B cell (primary cell): ENCODE measurements around the gene BLCAP. TPM values are rescaled to one million over a fixed set of nuclear protein-coding genes. Genes with fewer than 3 reads are reported as not detected.
A peak's percentile ranks its signal among the peaks of the same experiment; 100 is the strongest.

ENCODE experiments used
- ATAC-seq: fragments of 200-7000 bp; cut with Tn5 transposase; one replicate; pipeline ENCODE4 v1.10.0; 2021; ENCODE audit warnings: low read depth, mild to moderate bottlenecking, moderate number of reproducible peaks, moderate library complexity
- CTCF ChIA-PET: fragments of 350-600 bp; sonication (Branson Sonifier 250); formaldehyde crosslinking; loops from one replicate; lab custom pipeline; 2021; ENCODE audit warnings: antibody characterized with exemption, inconsistent platforms; lab: Charles Lee
- POLR2A ChIA-PET: fragments of 350-600 bp; sonication (Branson Sonifier 250); formaldehyde crosslinking; loops from one replicate; lab custom pipeline; 2021; ENCODE audit warnings: antibody characterized with exemption; lab: Charles Lee
- DNase-seq: peaks from one replicate; pipeline ENCODE4 v3.0.0; 2013
- H2AFZ ChIP-seq: 2 replicates; pipeline ENCODE4 v1.6.1; 2012; ENCODE audit warnings: mild to moderate bottlenecking, low read depth, low read length; ENCODE audit not compliant: insufficient read depth, poor library complexity, severe bottlenecking
- H3K27ac ChIP-seq, 2 donors: 1 replicate in 1 of 2; 2 replicates in 1 of 2; pipeline ENCODE4 v1.5.1; 2012 to 2013; ENCODE audit warnings: low read length in 2 of 2, mild to moderate bottlenecking in 2 of 2, moderate library complexity in 1 of 2
- H3K27me3 ChIP-seq, 4 experiments: fragments of 200-600 bp in 1 of 4; sonication (generic) in 1 of 4; replicated peaks in 1 of 4; 1 replicate in 2 of 4; 2 replicates in 2 of 4; pipeline versions ENCODE4 v1.6.1 to v1.7.0; 2013 to 2016; ENCODE audit warnings: low read length in 3 of 4, mild to moderate bottlenecking in 2 of 4, mixed read lengths in 1 of 4, moderate library complexity in 1 of 4; ENCODE audit not compliant: insufficient read depth in 4 of 4, control insufficient read depth in 3 of 4; ENCODE audit errors: control extremely low read depth in 1 of 4
- H3K36me3 ChIP-seq, 2 experiments: replicated peaks in 1 of 2; 1 replicate in 1 of 2; 2 replicates in 1 of 2; pipeline versions ENCODE4 v1.6.1 to v1.7.1; 2013; ENCODE audit warnings: low read length in 1 of 2; ENCODE audit not compliant: insufficient read depth in 2 of 2, control insufficient read depth in 1 of 2; ENCODE audit errors: control extremely low read depth in 1 of 2, extremely low read depth in 1 of 2
- H3K4me1 ChIP-seq, 2 donors: fragments of 200-600 bp in 1 of 2; sonication (generic) in 1 of 2; 1 replicate in 1 of 2; 2 replicates in 1 of 2; pipeline versions ENCODE4 v1.5.1 to v1.6.1; 2013 to 2017; ENCODE audit warnings: low read length in 2 of 2; ENCODE audit not compliant: control insufficient read depth in 2 of 2, insufficient read depth in 2 of 2
- H3K4me2 ChIP-seq: replicated peaks from 2 replicates; pipeline ENCODE3; 2012; ENCODE audit warnings: mild to moderate bottlenecking, low read depth, low read length; ENCODE audit not compliant: poor library complexity, severe bottlenecking
- H3K4me3 ChIP-seq, 5 experiments: fragments of 200-600 bp in 1 of 5; sonication (generic) in 1 of 5; 1 replicate in 3 of 5; 2 replicates in 2 of 5; pipeline versions ENCODE4 v1.5.1 to v1.7.0; 2011 to 2016; ENCODE audit warnings: low read length in 4 of 5, mild to moderate bottlenecking in 4 of 5, low read depth in 2 of 5, control low read depth in 1 of 5, moderate library complexity in 1 of 5; ENCODE audit not compliant: insufficient read depth in 1 of 5; ENCODE audit errors: control extremely low read depth in 1 of 5, extremely low read depth in 1 of 5
- H3K79me2 ChIP-seq: fragments of 200-600 bp; sonication (generic); one replicate; pipeline ENCODE4 v1.6.0; 2016; ENCODE audit warnings: low read length; ENCODE audit not compliant: control insufficient read depth, insufficient read depth
- H3K9ac ChIP-seq: fragments of 200-600 bp; sonication (generic); 2 replicates; pipeline ENCODE4 v1.6.1; 2017; ENCODE audit warnings: mild to moderate bottlenecking, low read length, moderate library complexity
- H3K9me3 ChIP-seq, 3 donors: one replicate each; pipeline versions ENCODE4 v1.6.1 to v1.7.1; 2013; ENCODE audit warnings: low read length in 2 of 3; ENCODE audit not compliant: control insufficient read depth in 2 of 3, insufficient read depth in 1 of 3; ENCODE audit errors: control extremely low read depth in 1 of 3
- H4K20me1 ChIP-seq: 2 replicates; pipeline ENCODE4 v1.6.0; 2012; ENCODE audit warnings: mild to moderate bottlenecking, low read length; ENCODE audit not compliant: insufficient read depth, control insufficient read depth, poor library complexity, severe bottlenecking
- H3K27ac Mint-ChIP-seq: one replicate; pipeline ENCODE4 v1.8.0; 2021; ENCODE audit warnings: mixed read lengths
- H3K27me3 Mint-ChIP-seq: one replicate; pipeline ENCODE4 v1.8.0; 2021; ENCODE audit warnings: mixed read lengths
- H3K4me1 Mint-ChIP-seq: one replicate; pipeline ENCODE4 v1.8.0; 2021; ENCODE audit warnings: mixed read lengths
- H3K4me3 Mint-ChIP-seq: one replicate; pipeline ENCODE4 v1.8.0; 2021; ENCODE audit warnings: mixed read lengths
- H3K9me3 Mint-ChIP-seq: one replicate; pipeline ENCODE4 v1.8.0; 2022; ENCODE audit warnings: mixed read lengths; ENCODE audit not compliant: insufficient read depth
- CTCF ChIP-seq: fragments of 200-600 bp; IDR thresholded peaks from one replicate; pipeline ENCODE4 v1.8.0; 2022; ENCODE audit warnings: antibody characterized with exemption, mild to moderate bottlenecking
- EZH2 ChIP-seq: IDR thresholded peaks from 2 replicates; pipeline ENCODE4 v1.6.1; 2012; ENCODE audit warnings: borderline replicate concordance, low read depth, mild to moderate bottlenecking, moderate library complexity, low read length; ENCODE audit not compliant: insufficient read depth, poor library complexity, severe bottlenecking
- WGBS: methylation state at CpG from one replicate; pipeline ENCODE4 v1.1.5; 2013; ENCODE audit warnings: missing lambda C conversion rate; ENCODE audit not compliant: insufficient coverage; 5-methylcytosine and 5-hydroxymethylcytosine counted together
- intact Hi-C: fragments of 100-400 bp; cut with micrococcal nuclease; formaldehyde crosslinking; loops from one replicate; pipeline ENCODE4 v1.10.0; 2022
- polyA plus RNA-seq: library from polyadenylated mRNA; depleted of rRNA; stranded (reverse); fragments of >200 nt; gene quantifications from 2 replicates; pipeline ENCODE4 v1.2.3, GENCODE V29; 2012
- total RNA-seq, 2 donors: library from RNA; stranded (reverse); fragments of 120-200 nt in 1 of 2; gene quantifications; 1 replicate in 1 of 2; 2 replicates in 1 of 2; pipeline versions ENCODE4 v1.2.3 to v1.2.4, GENCODE V29; 2013 to 2022

Gene BLCAP
- total and polyA plus RNA-seq, 2 donors (not counting 1 experiment from before 2014, with no cell fraction given): 56.2 to 188 TPM

- Histone ChIP-seq H3K79me2 (peaks cover 9% of the 10 kb centered on the region), H3K4me1 (peaks cover 14 to 17% of the 10 kb centered on the region in 2 donors), H3K4me2 (no peak overlapping the region), H3K9ac (no peak overlapping the region), H4K20me1 (peaks cover 31% of the 10 kb centered on the region), H3K9me3 (no peaks in the 10 kb centered on the region), H3K4me3 (no peak overlapping the region), H3K27ac (no peak overlapping the region), H3K27me3 (no peaks in the 10 kb centered on the region), H2AFZ (no peak overlapping the region), H3K36me3 (peaks cover 0 to 25% of the 10 kb centered on the region in 2 experiments)
- H3K9me3 Mint-ChIP-seq: no peaks in the 10 kb centered on the region
- no peak for ATAC-seq
- no peak for TF ChIP-seq CTCF
- TF ChIP-seq EZH2: no peak
- no peak overlapping the region for H3K4me3 Mint-ChIP-seq
- no peak for DNase-seq
- H3K27ac Mint-ChIP-seq: peak overlapping the region; percentile 22
- ChIA-PET CTCF (no interaction called here), POLR2A (no interaction called here)
- intact Hi-C loops: no loop called here
- H3K4me1 Mint-ChIP-seq: peaks cover under 1% of the 10 kb centered on the region
- no peaks in the 10 kb centered on the region for H3K27me3 Mint-ChIP-seq
- 100% methylated on average over 6 of the region's 7 CpGs for WGBS
These were observed 22.2 kb downstream of the BLCAP start for GRCh38 chr20:37505263-37506151.
